Left kidney (tissue), 2 donors: ENCODE results near the gene OSBPL8. TPM values are rescaled to one million over a fixed set of nuclear protein-coding genes. Genes with fewer than 3 reads are reported as not detected.
"Not testable (repeated sequence)": the region's sequence is repeated elsewhere in the genome, so short reads cannot be mapped to it uniquely, and the experiment has no call there.

ENCODE experiments used
- DNase-seq: peaks from one replicate; pipeline ENCODE4 v3.0.0-alpha.2; 2013
- polyA plus RNA-seq: library from polyadenylated mRNA; unstranded; fragments of 120-200 nt; gene quantifications from one replicate; pipeline ENCODE4 v1.2.1, GENCODE V29; 2013; ENCODE audit not compliant: insufficient read length

OSBPL8 gene
- polyA plus RNA-seq, 1 donor, result 79.9 TPM

DNA sequence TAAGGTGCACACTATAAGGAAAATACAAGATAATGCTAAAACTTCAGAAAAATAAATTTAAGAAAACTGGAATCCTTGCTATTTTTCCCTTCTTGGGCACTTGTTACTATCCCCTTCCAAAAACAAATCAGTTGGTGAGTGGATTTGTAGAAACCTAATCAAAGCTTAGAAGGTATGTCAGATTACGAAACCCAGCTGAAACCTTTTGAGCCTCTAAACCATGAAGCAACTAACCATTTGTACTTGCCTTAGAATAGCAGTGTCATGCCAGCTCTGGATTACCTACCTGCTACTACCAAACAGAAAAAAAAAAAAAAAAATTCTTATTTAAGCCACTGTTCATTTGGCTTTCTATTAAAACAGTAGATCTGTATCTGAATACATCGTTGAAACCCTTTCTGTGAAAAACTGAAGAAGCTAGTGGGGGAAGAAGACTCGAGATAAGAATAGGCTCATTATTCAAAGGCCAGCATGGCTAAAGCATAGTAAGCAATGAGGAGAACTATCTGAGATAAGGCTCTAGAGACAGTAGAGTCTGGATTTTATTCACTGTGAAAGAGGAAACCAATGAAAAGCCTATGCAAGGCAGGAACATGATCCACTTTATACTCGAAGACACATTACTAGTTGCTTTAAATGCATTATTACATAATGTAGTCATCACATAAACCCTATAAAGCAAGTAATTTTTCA is 30.2 kb downstream of the OSBPL8 start:
- no peak for DNase-seq

DNA sequence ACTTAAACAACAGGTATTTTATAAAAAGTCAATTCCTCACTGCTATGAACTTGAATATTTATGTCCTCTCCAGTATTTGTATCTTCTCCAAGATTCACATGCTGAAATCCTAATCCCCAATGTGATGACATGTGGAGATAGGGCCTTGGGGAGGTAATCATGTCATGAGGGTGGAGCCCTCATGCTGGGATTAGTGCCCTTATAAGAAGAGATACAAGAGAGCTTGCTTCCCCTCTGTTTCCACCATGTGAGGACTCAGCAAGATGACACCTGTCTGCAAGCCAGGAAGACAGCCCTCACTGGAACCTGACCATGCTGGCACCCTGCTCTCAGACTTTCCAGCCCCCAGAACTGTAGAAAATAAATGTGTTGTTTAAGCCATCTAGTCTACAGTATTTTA is 36.2 kb downstream of the OSBPL8 start:
- DNase-seq, result no peak

DNA sequence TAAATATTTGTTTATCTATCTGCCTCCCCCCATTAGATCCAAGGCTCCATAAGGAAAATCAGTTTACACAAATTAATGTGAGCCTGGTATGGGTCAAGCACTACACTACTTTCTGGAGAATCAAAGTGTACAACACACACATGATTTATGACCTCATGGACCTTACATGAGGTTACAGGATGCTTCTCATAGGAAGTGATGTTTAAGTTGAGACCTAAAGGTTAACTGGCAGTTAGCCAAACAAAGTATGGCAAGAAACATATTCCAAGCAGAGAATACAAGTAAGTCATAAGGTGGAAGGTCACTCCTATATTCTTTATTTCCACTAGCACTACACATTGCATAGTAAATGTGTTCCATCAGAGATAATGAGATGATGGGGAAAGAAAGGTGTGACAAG is 39.2 kb downstream of the OSBPL8 start:
- DNase-seq, result no peak

DNA sequence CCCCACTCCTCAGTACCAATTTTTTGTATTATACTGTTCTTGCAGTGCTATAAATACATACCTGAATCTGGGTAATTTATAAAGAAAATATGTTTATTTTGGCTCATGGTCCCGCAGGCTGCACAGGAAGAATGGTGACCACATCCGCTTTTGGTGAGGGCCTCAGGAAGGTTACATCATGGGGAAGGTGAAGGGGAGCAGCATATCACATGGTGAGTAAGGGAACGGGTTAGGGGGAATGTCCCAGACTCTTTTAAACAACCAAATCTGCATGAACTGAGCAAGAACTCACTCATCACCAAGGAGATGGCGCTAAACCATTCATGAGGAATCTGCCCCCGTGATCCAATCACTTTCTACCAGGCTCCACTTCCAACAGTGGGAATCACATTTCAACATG is 40.0 kb downstream of the OSBPL8 start:
- DNase-seq, result no peak

DNA sequence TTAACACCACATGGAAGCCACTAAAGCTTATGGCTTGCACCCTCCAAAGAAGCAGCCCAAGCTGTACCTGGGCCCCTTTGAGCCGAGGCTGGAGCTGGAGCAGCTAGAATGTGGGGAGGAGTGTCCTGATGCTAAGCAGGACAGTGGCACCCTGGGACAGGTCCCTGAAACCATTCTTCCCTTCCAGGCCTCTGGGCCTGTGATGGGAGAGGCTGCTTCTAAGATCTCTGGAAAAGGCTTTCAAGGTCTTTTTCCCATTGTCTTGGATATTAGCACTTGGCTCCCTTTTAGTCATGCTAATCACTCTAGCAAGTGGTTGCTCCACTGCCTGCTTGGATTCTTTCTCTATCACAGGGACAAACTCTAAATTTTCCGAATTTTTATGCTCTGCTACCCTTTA is 40.9 kb downstream of the OSBPL8 start:
- no peak for DNase-seq

DNA sequence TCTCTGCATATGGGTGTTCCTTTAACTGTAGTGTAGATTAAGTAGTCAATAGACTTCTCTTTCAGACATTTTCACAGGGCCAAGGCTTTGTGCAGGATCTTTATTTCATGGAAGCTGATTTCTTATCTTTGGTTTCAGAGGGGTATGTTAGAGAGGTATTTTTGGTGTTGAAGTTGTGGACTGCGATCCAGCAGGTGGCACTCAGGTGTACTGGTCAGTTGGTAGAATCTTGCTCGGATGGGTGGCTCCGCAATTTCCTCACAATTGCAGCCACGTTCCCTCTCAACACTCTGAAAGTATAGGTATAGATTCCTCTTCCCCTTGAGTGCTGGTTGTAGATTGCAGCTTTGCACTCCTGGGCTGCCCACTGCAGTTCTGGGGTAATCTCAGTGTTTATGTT is 44.3 kb downstream of the OSBPL8 start:
- no peak for DNase-seq

DNA sequence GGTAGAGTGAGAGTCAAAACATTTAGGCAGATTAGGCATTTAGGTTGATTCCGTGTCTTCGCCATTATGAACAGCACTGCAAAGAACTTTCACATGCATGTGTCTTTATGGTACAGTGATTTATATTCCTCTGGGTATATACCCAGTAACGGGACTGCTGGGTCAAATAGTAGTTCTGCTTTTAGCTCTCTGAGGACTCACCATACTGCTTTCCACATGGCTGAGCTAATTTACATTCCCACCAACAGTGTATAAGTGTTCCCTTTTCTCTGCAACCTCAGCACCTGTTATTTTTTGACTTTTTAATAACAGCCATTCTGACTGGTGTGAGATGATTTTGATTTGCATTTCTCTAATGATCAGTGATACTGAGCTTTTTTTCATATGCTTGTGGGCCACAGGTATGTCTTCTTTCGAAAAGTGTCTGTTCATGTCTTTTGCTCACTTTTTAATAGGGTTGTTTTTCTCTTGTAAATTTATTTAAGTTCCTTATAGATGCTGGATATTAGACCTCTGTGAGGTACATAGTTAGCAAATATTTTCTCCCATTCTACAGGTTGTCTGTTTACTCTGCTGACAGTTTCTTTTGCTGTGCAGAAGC is 48.4 kb downstream of the OSBPL8 start:
- DNase-seq, result not testable (repeated sequence)

DNA sequence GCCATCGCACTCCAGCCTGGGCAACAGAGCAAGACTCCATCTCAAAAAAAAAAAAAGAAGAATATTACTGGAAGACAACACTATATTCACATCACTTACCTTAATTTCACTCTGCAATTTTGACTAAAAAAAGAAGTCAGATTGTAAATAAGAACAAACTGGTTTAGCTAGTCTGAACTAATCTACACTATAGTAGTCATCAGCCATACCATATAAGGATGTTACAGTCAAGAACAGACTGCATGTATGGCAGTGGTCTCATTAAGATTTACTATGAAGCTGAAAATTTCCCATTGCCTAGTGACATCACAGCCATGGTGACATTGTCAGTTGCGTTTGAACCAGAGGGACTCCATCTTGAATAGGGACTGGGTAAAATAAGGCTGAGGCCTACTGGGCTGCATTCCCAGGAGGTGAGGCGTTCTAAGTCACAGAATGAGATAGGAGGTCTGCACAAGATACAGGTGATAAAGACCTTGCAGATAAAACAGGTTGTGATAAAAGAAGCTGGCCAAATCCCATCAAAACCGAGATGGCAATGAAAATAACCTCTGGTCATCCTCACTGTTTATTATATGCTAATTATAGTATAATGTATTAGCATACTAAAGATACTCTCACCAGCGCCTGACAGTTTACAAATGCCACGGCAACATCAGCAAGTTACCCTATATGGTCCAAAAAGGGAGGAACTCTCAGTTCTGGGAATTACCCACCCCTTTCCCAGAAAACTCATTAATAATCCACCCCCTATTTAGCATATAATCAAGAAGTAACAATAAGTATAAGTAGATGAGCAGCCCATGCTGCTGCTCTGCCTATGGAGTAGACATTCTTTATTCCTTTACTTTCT is 51.2 kb downstream of the OSBPL8 start:
- no peak for DNase-seq

DNA sequence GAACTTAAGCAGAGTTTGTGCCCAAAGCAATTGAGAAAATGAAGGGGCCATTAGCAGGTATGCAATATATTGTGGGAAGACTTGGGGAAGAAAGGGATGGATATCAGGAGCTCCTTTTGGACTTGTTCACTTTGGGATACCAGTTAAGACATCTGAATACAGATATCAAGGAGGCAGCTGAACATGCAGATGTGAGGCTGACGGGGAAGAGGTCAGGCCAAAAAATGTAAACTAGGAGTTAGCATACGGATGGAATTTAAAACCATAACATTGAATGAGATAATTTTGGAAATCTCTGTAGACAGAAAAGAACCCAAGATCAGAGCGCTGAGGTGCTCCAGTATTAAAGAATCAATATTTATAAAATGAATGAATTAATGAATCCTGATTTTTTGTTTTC is 53.4 kb downstream of the OSBPL8 start:
- no peak for DNase-seq

DNA sequence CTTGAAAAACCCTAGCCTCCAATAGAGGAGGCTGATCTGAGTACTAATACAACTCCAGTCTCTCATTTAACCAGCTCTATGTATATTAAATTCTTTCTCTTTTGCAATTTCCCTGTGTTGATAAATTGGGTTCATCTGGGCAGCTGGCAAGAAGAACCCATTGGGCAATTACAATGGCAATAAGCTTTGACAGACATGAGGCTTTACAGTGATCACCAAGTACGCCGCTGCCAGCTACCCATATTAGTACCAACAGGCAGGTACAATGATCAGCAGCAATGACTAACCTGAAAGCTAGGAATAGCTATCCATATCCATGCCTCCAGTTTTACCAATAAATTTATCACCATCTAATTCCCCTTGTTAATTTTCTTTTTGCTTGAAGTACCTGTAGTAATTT is 54.5 kb downstream of the OSBPL8 start:
- no peak for DNase-seq

DNA sequence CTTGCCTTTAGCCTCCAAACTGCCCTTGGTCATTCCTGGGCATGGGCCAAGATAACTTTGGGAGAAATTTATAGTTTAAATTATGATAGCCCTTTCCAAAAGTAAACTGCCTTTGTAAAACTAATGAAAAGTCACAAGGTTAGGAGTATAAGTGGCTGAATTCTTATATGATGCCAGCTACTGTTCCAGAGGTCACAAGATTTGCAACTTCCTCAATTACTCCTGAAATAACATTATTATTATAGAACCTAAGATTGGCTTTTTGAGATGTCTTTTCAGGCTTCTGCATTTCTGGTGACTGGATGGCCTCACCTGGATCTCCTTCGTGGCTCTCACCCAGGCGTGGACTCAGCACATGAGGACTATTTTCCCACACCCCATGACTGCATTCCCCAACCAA is 55.0 kb downstream of the OSBPL8 start:
- no peak for DNase-seq

DNA sequence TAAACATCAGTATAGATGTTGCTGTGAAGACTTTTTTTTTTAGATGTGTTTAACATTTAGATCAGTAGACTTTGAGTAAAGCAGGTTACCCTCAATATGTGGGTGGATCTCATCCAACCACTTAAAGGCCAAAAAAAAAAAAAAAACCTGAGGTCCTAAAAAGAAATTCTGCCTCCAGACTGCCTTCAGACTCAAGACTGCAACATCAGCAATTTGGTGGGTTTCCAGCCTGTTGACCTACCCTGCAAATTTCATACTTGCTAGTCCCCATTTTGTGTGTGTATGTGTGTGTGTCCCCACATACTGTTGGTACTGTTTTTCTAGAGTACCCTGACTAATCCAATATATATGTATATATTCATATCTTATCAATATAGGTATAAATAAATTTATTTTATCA is 55.6 kb downstream of the OSBPL8 start:
- no peak for DNase-seq

DNA sequence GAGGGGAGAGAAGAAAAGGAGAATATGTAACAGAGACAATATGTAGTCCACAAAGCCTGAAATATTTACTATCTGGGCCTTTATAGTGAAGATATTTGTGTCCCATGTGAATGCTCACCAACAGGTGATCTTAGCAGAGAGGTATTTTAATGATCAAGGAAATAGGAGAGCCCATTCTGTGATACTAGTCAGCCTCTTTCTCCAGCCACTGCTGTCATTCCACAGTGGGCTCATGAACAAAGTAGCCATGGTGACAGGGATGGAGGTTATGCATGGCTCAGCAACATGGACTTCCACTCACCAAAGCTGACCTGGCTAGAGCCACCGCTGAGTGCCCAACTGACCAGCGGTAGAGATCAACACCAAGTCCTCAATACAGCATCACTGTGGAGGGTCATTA is 58.2 kb downstream of the OSBPL8 start:
- DNase-seq, result no peak

DNA sequence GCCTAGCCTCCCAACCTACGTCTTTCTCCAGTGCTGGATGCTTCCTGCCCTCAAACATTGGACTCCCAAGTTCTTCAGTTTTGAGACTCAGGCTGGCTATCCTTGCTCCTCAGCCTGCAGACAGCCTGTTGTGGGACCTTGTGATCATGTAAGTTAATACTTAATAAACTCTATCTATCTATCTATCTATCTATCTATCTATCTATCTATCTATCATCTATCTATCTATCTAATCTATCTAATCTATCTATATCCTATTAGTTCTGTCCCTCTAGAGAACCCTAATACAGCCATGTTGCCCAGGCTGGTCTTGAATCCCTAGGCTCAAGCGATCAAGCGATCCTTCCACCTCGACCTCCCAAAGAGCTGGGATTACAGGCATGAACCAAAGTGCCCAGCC is 60.4 kb downstream of the OSBPL8 start:
- not testable (repeated sequence) for DNase-seq

DNA sequence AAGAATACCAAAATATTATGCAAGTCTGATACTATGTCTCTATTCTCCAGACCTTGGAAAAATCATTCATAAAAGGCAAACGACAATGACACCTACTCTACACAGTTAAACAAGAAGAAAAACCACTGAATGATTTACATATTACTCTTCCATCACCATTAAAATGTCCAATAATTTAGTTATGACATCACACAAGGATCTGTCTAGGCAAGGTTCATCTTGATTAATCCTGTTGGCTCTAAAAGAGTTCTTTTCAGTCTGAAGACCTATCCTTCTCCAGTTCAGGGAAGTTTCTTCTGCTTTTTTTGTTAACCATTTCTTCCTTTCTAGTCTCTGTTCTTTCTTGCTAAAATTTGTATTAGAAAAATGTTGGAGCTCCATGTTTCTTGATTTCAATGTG is 64.0 kb downstream of the OSBPL8 start:
- no peak for DNase-seq

DNA sequence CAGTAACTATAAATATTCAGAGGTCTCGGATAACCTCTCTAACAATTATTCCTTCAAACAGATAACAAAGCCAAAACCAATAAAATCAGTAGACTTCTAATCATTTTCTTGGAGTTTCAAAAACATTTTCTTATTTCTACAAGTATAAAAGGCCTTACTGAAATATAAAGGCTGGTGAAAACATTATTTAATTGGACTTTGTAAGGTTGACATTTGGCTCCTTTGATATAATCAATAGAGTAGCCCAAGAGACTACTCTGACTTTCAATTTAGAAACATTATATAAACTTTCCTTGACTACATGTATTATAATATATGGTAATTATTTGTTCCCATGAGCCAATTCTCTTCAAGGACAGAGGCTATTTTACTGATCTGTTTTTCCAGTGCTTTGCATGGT is 68.3 kb downstream of the OSBPL8 start:
- no peak for DNase-seq

DNA sequence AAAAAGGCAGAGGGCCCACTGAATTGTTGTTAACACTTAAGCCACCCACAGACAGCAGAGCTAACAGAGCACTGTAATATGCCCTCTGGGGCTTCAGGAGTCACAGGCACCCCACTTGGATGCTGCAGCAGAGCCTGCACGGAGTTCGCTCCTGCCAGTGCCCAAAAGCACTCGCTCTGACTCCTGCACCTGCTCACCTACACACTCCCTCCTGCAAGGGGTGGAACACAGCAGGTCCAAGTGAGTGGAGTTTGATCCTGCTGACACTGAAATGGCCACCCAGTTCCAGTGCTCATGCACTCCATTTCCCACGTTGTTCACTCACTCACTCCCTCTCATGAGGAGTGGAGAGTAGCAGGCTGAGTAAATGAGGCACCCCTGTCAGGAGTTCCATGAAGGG is 68.8 kb downstream of the OSBPL8 start:
- DNase-seq, result no peak

DNA sequence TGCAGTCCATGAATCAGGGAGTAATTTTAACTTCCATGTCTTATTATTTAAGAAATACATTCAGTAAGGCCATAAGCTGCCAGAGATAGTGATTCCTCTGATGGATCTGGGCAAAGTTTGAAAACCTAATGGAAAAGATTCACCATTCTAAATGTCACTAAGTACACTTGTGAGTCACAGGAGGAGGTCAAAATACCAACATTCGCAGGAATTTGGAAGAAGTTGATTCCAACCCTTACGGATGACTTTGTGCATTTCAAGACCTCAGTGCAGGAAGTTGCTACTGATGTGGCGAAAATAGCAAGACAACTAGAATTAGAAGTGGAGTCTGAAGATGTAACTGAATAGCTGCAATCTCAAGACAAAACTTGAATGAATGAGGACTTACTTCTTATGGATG is 69.8 kb downstream of the OSBPL8 start:
- DNase-seq, result no peak

DNA sequence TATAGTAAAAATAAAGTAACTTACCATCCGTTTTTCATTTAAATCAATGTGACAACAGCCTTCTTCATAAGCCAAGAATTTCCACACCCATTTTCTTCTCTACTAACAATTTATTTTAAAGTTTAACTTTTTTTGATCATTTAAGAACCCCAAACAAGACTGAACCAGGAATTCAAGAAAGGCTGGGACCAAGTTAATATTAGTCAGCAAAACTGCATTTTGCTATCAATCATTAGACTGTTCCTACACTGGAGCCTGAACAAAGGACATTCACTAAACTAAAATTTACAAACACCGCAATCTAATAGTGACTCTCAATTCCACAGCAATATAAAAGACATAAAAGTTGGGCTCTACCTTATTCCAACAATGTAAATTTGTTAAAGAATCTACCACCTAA is 73.6 kb downstream of the OSBPL8 start:
- peak; percentile 3 for DNase-seq

DNA sequence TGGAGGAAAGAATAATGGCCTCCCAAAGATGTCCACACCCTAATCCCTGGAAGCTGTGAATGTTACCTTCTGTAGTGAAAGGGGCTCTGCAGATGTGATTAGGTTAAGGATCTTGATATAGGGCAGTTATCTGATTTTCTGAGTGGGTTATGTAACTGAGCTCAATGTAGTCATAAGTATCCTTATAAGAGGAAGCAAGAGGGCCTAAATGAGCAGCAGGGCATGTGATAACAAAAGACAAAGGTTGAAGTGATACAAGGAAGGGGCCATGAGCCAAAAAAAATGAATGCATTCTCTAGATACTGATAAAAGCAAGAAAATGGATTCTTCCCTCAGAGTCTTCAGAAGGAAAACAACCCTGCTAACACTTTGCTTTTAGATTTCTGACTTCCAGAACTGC is 78.8 kb downstream of the OSBPL8 start:
- DNase-seq, result no peak

DNA sequence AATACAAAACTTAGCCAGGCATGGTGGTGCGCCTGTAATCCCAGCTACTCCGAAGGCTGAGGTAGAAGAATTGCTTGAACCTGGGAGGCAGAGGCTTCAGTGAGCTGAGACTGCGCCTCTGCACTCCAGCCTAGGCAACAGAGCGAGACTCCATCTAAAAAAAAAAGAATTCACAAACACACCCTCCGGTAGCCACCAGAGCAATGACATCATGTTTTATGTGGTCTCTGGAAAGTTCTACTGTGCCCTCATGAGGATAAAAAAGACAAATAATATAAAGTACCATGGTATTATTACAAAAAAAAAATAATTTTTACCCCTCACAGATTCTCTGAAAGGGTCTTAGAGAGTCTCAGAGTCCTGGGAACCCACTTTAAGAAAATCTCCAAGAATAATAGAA is 81.5 kb downstream of the OSBPL8 start:
- DNase-seq, result no peak

DNA sequence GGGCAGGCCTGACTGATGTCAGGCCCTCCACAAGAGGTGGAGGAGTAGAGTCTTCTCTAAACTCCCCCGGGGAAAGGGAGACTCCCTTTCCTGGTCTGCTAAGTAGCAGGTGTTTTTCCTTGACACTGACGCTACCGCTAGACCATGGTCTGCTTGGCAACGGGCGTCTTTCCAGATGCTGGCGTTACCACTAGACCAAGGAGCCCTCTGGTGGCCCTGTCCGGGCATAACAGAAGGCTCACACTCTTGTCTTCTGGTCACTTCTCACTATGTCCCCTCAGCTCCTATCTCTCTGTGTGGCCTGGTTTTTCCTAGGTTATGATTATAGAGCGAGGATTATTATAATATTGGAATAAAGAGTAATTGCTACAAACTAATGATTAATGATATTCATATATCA is 86.7 kb downstream of the OSBPL8 start:
- DNase-seq, result not testable (repeated sequence)

DNA sequence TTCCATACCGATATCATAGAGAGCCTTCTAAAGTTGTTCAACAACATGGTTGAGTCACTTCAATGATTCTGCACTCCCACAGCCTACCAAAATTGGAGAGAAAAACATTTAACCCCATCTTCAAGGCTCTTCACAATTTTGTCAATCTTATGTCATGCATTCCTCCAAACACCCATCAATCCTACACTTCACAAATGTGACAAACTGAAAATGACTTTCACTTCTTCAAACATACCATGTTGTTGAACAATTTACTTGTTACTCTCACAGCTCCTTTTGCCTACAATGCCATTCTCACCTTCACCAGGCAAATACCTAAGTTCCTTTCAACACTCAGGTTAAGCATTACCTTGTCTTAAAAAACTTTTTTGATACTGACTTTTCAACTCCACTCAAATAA is 88.0 kb downstream of the OSBPL8 start:
- DNase-seq, result no peak
